ENCODE results near the gene FARP2. TPM values are rescaled to one million over a fixed set of nuclear protein-coding genes. Genes with fewer than 3 reads are reported as not detected.

Gene FARP2
- total and polyA plus RNA-seq, 4 donors, result 5.8 to 30.9 (median 14.3) TPM

DNA sequence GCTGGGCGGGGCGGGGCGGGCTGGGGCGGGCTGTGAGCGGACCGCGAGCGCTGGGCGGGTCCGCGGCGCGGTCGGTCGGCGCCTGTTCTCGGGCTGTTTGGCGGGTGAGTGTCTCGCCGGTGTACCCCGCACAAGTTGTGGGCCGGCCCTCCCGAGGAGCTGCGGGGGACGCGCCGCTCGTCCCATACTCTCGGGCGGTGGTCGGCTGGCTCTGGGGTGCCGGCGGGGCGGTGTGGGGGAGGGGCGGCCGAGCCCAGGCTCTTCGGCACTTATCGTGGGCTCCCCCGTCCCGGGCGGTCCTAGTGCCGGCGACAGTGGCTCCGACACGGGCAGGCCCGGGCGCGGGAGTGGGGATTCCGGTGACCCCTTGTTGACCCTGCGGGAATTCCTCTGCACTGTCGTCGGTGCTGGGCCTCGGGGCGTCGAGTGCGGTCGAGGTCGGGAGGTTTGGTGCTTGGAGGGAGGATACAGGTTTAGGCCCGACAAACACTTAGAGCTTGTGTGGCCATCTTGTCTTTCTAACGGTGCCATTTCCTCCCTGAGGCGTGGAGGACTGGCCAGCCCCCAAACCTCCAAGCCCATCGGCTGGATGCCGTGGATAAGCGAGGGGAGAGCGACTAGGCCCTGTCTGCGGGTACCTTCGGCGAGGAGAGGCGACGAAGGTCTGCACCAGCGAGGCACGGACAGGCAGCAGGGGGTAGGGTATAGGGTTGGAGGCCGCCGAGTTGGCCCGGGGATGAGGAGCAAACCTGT, 40.0 kb upstream of the FARP2 start, which contains the start of gene SEPTIN2:
SEPTIN2 (plus strand) TSS at position 47 of the 753 bp plus-strand sequence. CDS start 8,308 bp downstream, outside the sequence.
- Histone ChIP-seq H3K4me3 (ENCODE audit: low read depth in 1 of 3, low read length in 3 of 3) (peak within 1 kb of the TSS; percentile 91 to 95 (median 95)), H3K27ac (ENCODE audit: low read depth in 1 of 2, low read length in 2 of 2) (peak within 1 kb of the TSS; percentile 98), H3K4me1 (ENCODE audit: control insufficient read depth in 4 of 4, insufficient read depth in 4 of 4, low read length in 3 of 4) (peaks cover 16 to 64% (median 55%) of the 10 kb centered on the region in 4 donors), H3K9me3 (ENCODE audit: control insufficient read depth in 4 of 4, low read length in 3 of 4) (no peaks in the 10 kb centered on the region), H3K27me3 (ENCODE audit: control insufficient read depth in 4 of 4, insufficient read depth in 4 of 4, low read length in 3 of 4) (no peaks in the 10 kb centered on the region), H3K9ac (ENCODE audit: low read depth in 1 of 2, low read length in 2 of 2) (peak within 1 kb of the TSS; percentile 90 to 97), H3K36me3 (ENCODE audit: control insufficient read depth in 4 of 4, insufficient read depth in 3 of 4, low read depth in 1 of 4, low read length in 3 of 4) (no peaks in the 10 kb centered on the region)
- TF ChIP-seq YY1 (IDR thresholded peaks at IDR 0.05) (peak; percentile 85), HNF4A (conservative IDR thresholded peaks at IDR 0.05) (no peak), SP1 (IDR thresholded peaks at IDR 0.05) (no peak), RXRA (IDR thresholded peaks at IDR 0.05) (no peak), FOXA1 (IDR thresholded peaks at IDR 0.05) (no peak), FOXA2 (IDR thresholded peaks at IDR 0.05) (no peak)
- TF ChIP-seq, protein P1, sequence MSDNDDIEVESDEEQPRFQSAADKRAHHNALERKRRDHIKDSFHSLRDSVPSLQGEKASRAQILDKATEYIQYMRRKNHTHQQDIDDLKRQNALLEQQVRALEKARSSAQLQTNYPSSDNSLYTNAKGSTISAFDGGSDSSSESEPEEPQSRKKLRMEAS (IDR thresholded peaks at IDR 0.05), result no peak
- under 1% methylated on average over 75 of the region's 75 CpGs for WGBS
- DNase-seq (ENCODE audit: low spot score), result no peak

DNA sequence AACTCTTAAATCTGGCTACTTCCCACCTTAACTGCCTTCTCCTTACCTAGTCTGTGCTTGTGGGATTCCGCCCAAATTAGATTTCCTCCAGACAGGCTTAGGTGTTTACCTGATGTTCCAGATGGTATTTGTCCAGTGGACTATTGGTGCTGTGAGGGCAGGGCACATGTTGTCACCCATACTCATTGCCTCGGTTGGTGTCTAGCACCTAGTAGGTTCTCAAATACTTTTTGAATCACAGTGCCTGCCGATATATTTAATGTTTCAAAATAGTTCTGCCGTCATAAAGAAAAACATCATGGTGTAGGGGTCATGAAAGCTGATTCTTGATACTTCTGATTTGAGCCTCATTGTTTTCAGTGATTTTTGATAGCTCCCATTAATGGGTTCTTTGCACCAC, 39.3 kb upstream of the FARP2 start:
- peak in 1 of 2 donors; percentile 25 for TF ChIP-seq HNF4A (conservative IDR thresholded peaks at IDR 0.05)
- TF ChIP-seq GABPA (IDR thresholded peaks at IDR 0.05 in 1 of 2, conservative IDR thresholded peaks at IDR 0.05 in 1 of 2), result no peak

DNA sequence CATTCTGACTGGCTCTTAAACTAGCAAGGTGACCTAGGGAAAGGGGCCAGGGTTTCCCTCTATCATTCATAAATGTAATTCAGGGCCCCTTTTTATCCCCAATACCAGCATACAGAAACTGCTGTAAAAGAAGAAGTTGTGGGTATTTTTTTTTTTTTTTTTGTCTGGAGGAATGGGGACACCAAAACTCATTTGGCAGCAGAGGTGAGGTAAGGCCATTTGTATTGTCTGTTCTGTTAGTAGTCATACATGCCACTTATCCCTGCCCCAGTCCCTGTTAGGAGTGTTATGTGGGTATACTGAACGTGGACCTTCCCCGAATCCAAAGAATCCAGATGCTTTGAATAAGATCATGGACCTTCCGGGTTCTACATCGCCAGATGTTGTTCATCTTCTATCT, 38.7 kb upstream of the FARP2 start:
- no peaks in the 10 kb centered on the region for H3K9me3 ChIP-seq (ENCODE audit: control insufficient read depth in 4 of 4, low read length in 3 of 4)
- H3K9ac ChIP-seq (ENCODE audit: low read depth in 1 of 2, low read length in 2 of 2), result peak overlapping the region in 1 of 2 donors; percentile 6
- H3K4me3 ChIP-seq (ENCODE audit: low read depth in 1 of 3, low read length in 3 of 3), result peak overlapping the region in 2 of 3 donors; percentile 88 to 95
- DNase-seq (ENCODE audit: low spot score), result no peak
- peaks cover 17 to 60% (median 56%) of the 10 kb centered on the region in 4 donors for H3K4me1 ChIP-seq (ENCODE audit: control insufficient read depth in 4 of 4, insufficient read depth in 4 of 4, low read length in 3 of 4)
- peak overlapping the region in 1 of 2 donors; percentile 93 for H3K27ac ChIP-seq (ENCODE audit: low read depth in 1 of 2, low read length in 2 of 2)
- WGBS, result 71% methylated on average over 4 of the region's 4 CpGs
- H3K36me3 ChIP-seq (ENCODE audit: control insufficient read depth in 4 of 4, insufficient read depth in 3 of 4, low read depth in 1 of 4, low read length in 3 of 4), result no peaks in the 10 kb centered on the region
- no peaks in the 10 kb centered on the region for H3K27me3 ChIP-seq (ENCODE audit: control insufficient read depth in 4 of 4, insufficient read depth in 4 of 4, low read length in 3 of 4)
- TF ChIP-seq SP1 (IDR thresholded peaks at IDR 0.05) (no peak), HNF4A (conservative IDR thresholded peaks at IDR 0.05) (no peak), YY1 (IDR thresholded peaks at IDR 0.05) (no peak), RXRA (IDR thresholded peaks at IDR 0.05) (no peak), NR2F2 (IDR thresholded peaks at IDR 0.05) (no peak), FOXA2 (IDR thresholded peaks at IDR 0.05) (no peak), GABPA (IDR thresholded peaks at IDR 0.05 in 1 of 2, conservative IDR thresholded peaks at IDR 0.05 in 1 of 2) (no peak), FOXA1 (IDR thresholded peaks at IDR 0.05) (no peak), HNF4G (IDR thresholded peaks at IDR 0.05) (no peak), JUND (IDR thresholded peaks at IDR 0.05) (no peak), EGR1 (IDR thresholded peaks at IDR 0.05; ENCODE audit: low read depth in 2 of 2) (no peak), RAD21 (IDR thresholded peaks at IDR 0.05) (no peak), TAF1 (conservative IDR thresholded peaks at IDR 0.05) (no peak)
- TF ChIP-seq, protein P2, sequence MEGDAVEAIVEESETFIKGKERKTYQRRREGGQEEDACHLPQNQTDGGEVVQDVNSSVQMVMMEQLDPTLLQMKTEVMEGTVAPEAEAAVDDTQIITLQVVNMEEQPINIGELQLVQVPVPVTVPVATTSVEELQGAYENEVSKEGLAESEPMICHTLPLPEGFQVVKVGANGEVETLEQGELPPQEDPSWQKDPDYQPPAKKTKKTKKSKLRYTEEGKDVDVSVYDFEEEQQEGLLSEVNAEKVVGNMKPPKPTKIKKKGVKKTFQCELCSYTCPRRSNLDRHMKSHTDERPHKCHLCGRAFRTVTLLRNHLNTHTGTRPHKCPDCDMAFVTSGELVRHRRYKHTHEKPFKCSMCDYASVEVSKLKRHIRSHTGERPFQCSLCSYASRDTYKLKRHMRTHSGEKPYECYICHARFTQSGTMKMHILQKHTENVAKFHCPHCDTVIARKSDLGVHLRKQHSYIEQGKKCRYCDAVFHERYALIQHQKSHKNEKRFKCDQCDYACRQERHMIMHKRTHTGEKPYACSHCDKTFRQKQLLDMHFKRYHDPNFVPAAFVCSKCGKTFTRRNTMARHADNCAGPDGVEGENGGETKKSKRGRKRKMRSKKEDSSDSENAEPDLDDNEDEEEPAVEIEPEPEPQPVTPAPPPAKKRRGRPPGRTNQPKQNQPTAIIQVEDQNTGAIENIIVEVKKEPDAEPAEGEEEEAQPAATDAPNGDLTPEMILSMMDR (IDR thresholded peaks at IDR 0.05; ENCODE audit: low read depth, low read length, missing input control), result no peak
- TF ChIP-seq, protein P3, sequence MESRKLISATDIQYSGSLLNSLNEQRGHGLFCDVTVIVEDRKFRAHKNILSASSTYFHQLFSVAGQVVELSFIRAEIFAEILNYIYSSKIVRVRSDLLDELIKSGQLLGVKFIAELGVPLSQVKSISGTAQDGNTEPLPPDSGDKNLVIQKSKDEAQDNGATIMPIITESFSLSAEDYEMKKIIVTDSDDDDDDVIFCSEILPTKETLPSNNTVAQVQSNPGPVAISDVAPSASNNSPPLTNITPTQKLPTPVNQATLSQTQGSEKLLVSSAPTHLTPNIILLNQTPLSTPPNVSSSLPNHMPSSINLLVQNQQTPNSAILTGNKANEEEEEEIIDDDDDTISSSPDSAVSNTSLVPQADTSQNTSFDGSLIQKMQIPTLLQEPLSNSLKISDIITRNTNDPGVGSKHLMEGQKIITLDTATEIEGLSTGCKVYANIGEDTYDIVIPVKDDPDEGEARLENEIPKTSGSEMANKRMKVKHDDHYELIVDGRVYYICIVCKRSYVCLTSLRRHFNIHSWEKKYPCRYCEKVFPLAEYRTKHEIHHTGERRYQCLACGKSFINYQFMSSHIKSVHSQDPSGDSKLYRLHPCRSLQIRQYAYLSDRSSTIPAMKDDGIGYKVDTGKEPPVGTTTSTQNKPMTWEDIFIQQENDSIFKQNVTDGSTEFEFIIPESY (IDR thresholded peaks at IDR 0.05), result no peak
- TF ChIP-seq, protein P4, sequence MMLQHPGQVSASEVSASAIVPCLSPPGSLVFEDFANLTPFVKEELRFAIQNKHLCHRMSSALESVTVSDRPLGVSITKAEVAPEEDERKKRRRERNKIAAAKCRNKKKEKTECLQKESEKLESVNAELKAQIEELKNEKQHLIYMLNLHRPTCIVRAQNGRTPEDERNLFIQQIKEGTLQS (IDR thresholded peaks at IDR 0.05), result no peak
- TF ChIP-seq, protein P5, sequence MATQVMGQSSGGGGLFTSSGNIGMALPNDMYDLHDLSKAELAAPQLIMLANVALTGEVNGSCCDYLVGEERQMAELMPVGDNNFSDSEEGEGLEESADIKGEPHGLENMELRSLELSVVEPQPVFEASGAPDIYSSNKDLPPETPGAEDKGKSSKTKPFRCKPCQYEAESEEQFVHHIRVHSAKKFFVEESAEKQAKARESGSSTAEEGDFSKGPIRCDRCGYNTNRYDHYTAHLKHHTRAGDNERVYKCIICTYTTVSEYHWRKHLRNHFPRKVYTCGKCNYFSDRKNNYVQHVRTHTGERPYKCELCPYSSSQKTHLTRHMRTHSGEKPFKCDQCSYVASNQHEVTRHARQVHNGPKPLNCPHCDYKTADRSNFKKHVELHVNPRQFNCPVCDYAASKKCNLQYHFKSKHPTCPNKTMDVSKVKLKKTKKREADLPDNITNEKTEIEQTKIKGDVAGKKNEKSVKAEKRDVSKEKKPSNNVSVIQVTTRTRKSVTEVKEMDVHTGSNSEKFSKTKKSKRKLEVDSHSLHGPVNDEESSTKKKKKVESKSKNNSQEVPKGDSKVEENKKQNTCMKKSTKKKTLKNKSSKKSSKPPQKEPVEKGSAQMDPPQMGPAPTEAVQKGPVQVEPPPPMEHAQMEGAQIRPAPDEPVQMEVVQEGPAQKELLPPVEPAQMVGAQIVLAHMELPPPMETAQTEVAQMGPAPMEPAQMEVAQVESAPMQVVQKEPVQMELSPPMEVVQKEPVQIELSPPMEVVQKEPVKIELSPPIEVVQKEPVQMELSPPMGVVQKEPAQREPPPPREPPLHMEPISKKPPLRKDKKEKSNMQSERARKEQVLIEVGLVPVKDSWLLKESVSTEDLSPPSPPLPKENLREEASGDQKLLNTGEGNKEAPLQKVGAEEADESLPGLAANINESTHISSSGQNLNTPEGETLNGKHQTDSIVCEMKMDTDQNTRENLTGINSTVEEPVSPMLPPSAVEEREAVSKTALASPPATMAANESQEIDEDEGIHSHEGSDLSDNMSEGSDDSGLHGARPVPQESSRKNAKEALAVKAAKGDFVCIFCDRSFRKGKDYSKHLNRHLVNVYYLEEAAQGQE (IDR thresholded peaks at IDR 0.05), result no peak
- TF ChIP-seq, protein P1 (IDR thresholded peaks at IDR 0.05), result no peak

More for the DNA sequence above, 39.3 kb upstream of the FARP2 start:
- peaks cover 17 to 62% (median 58%) of the 10 kb centered on the region in 4 donors for H3K4me1 ChIP-seq (ENCODE audit: control insufficient read depth in 4 of 4, insufficient read depth in 4 of 4, low read length in 3 of 4)
- H3K9me3 ChIP-seq (ENCODE audit: control insufficient read depth in 4 of 4, low read length in 3 of 4), result no peaks in the 10 kb centered on the region
- no peak for DNase-seq (ENCODE audit: low spot score)
- 9% methylated on average over 4 of the region's 4 CpGs for WGBS
- no peaks in the 10 kb centered on the region for H3K27me3 ChIP-seq (ENCODE audit: control insufficient read depth in 4 of 4, insufficient read depth in 4 of 4, low read length in 3 of 4)
- H3K9ac ChIP-seq (ENCODE audit: low read depth in 1 of 2, low read length in 2 of 2), result peak overlapping the region; percentile 81 to 90
- H3K4me3 ChIP-seq (ENCODE audit: low read depth in 1 of 3, low read length in 3 of 3), result peak overlapping the region; percentile 88 to 95 (median 95)
- H3K36me3 ChIP-seq (ENCODE audit: control insufficient read depth in 4 of 4, insufficient read depth in 3 of 4, low read depth in 1 of 4, low read length in 3 of 4), result no peaks in the 10 kb centered on the region
- peak overlapping the region; percentile 93 to 98 for H3K27ac ChIP-seq (ENCODE audit: low read depth in 1 of 2, low read length in 2 of 2)

All from liver (tissue), 9 donors.